NCI-H345 treated with DMSO at 0.1 percent for 48 hours (cell line): ENCODE measurements around the gene MAPK4.

Experiments used
- DNase-seq: peaks from one replicate; lab custom pipeline; 2025; ENCODE audit not compliant: unreplicated experiment; lab: John Stamatoyannopoulos, UW

MAPK4 gene

GRCh38 chr18:50716902-50717301 is 157.0 kb downstream of the MAPK4 start:
- no peak for DNase-seq

- no peak for DNase-seq
These were observed 157.7 kb downstream of the MAPK4 start for GRCh38 chr18:50717563-50717962.

GRCh38 chr18:50719471-50720324 is 159.8 kb downstream of the MAPK4 start:
- no peak for DNase-seq

GRCh38 chr18:50720325-50720674 is 160.4 kb downstream of the MAPK4 start:
- DNase-seq: no peak

- no peak for DNase-seq
These were observed 161.1 kb downstream of the MAPK4 start for GRCh38 chr18:50721006-50721405.

GRCh38 chr18:50721451-50722120 is 161.7 kb downstream of the MAPK4 start:
- DNase-seq: no peak

- DNase-seq: no peak
These were observed 162.4 kb downstream of the MAPK4 start for GRCh38 chr18:50722311-50722710.

GRCh38 chr18:50724751-50725151 is 164.9 kb downstream of the MAPK4 start:
- DNase-seq: no peak

GRCh38 chr18:50726960-50727589 is 167.2 kb downstream of the MAPK4 start:
- no peak for DNase-seq

GRCh38 chr18:50727721-50728471 is 168.0 kb downstream of the MAPK4 start:
- DNase-seq: no peak

- no peak for DNase-seq
These were observed 169.5 kb downstream of the MAPK4 start for GRCh38 chr18:50729376-50729775.

- DNase-seq: no peak
These were observed 170.1 kb downstream of the MAPK4 start for GRCh38 chr18:50729986-50730385.

GRCh38 chr18:50734342-50734741 is 174.5 kb downstream of the MAPK4 start:
- DNase-seq: no peak

GRCh38 chr18:50734886-50735285 is 175.0 kb downstream of the MAPK4 start:
- DNase-seq: no peak

- DNase-seq: no peak
These were observed 177.2 kb downstream of the MAPK4 start for GRCh38 chr18:50737127-50737526.

- no peak for DNase-seq
These were observed 178.3 kb downstream of the MAPK4 start for GRCh38 chr18:50738098-50738757.

GRCh38 chr18:50742952-50743351 is 183.1 kb downstream of the MAPK4 start:
- no peak for DNase-seq

- DNase-seq: no peak
These were observed 184.4 kb downstream of the MAPK4 start for GRCh38 chr18:50744253-50744652.

- DNase-seq: no peak
These were observed 186.1 kb downstream of the MAPK4 start for GRCh38 chr18:50745945-50746344.

GRCh38 chr18:50747849-50748242 is 188.0 kb downstream of the MAPK4 start:
- no peak for DNase-seq
